H1 (cell line): ENCODE measurements around the gene TBRG4. TPM values are rescaled to one million over a fixed set of nuclear protein-coding genes. Genes with fewer than 3 reads are reported as not detected.

Experiments
- CTCF ChIA-PET: fragments of 300-600 bp; sonication (Branson Sonifier 250); formaldehyde crosslinking; loops from one replicate; lab custom pipeline; 2021; ENCODE audit not compliant: partially characterized antibody; lab: Charles Lee
- POLR2A ChIA-PET: fragments of 300-600 bp; sonication (Branson Sonifier 250); formaldehyde crosslinking; loops from one replicate; lab custom pipeline; 2021; ENCODE audit warnings: inconsistent platforms; ENCODE audit not compliant: partially characterized antibody; lab: Charles Lee
- DNase-seq, 2 experiments: peaks; one replicate each; pipeline versions ENCODE4 v3.0.0 to v3.0.0-alpha.2; 2010 to 2022; ENCODE audit warnings: low spot score in 2 of 2, low read depth in 1 of 2, mixed read lengths in 1 of 2
- FAIRE-seq: peaks from 2 replicates; lab custom pipeline; 2011; peaks lifted over from hg19 to GRCh38; lab: Jason Lieb, UNC
- H2AFZ ChIP-seq: 2 replicates; pipeline ENCODE4 v1.8.1; 2012; ENCODE audit warnings: low read length, inconsistent platforms
- H2AK5ac ChIP-seq: 2 replicates; pipeline ENCODE4 v1.6.1; 2013; ENCODE audit warnings: low read depth, low read length
- H2BK120ac ChIP-seq: replicated peaks from 2 replicates; pipeline ENCODE3; 2013; ENCODE audit warnings: low read depth, low read length, inconsistent platforms
- H2BK12ac ChIP-seq: 2 replicates; pipeline ENCODE4 v1.6.1; 2013; ENCODE audit warnings: low read depth, low read length
- H2BK15ac ChIP-seq: 2 replicates; pipeline ENCODE4 v1.6.1; 2013; ENCODE audit warnings: low read length
- H2BK20ac ChIP-seq: 2 replicates; pipeline ENCODE4 v1.6.1; 2013; ENCODE audit warnings: low read length
- H2BK5ac ChIP-seq: 2 replicates; pipeline ENCODE4 v1.6.1; 2013; ENCODE audit warnings: low read depth, low read length
- H3K14ac ChIP-seq: 2 replicates; pipeline ENCODE4 v1.6.1; 2013; ENCODE audit warnings: inconsistent platforms; ENCODE audit not compliant: insufficient read length
- H3K18ac ChIP-seq: 2 replicates; pipeline ENCODE4 v1.6.1; 2013; ENCODE audit warnings: low read length; ENCODE audit errors: extremely low read depth
- H3K23ac ChIP-seq: 2 replicates; pipeline ENCODE4 v1.6.1; 2013; ENCODE audit warnings: inconsistent platforms; ENCODE audit not compliant: insufficient read length
- H3K23me2 ChIP-seq: 2 replicates; pipeline ENCODE4 v1.6.1; 2013; ENCODE audit warnings: low read depth, low read length
- H3K27ac ChIP-seq: 2 replicates; pipeline ENCODE4 v1.6.1; 2011; ENCODE audit warnings: low read depth, low read length, inconsistent platforms
- H3K27me3 ChIP-seq, 4 experiments: replicated peaks in 1 of 4; 1 replicate in 1 of 4; 2 replicates in 3 of 4; pipeline versions ENCODE4 v1.6.1 to v1.8.1; 2011 to 2013; ENCODE audit warnings: low read length in 3 of 4, mild to moderate bottlenecking in 3 of 4, inconsistent platforms in 2 of 4, mixed read lengths in 2 of 4, moderate library complexity in 1 of 4; ENCODE audit not compliant: control insufficient read depth in 3 of 4, insufficient read depth in 3 of 4; ENCODE audit errors: extremely low read depth in 1 of 4
- H3K36me3 ChIP-seq, 4 experiments: 2 replicates each; pipeline versions ENCODE4 v1.6.1 to v1.8.1; 2011 to 2013; ENCODE audit warnings: mild to moderate bottlenecking in 4 of 4, low read length in 3 of 4, moderate library complexity in 2 of 4, control low read depth in 1 of 4, inconsistent platforms in 1 of 4; ENCODE audit not compliant: insufficient read depth in 4 of 4, control insufficient read depth in 2 of 4
- H3K4ac ChIP-seq: replicated peaks from 2 replicates; pipeline ENCODE3; 2013; ENCODE audit warnings: low read length, low read depth, mixed read lengths, inconsistent platforms; ENCODE audit not compliant: insufficient read length
- H3K4me1 ChIP-seq, 4 experiments: replicated peaks in 1 of 4; 1 replicate in 1 of 4; 2 replicates in 3 of 4; pipeline versions ENCODE4 v1.6.1 to v1.8.1; 2011 to 2013; ENCODE audit warnings: low read length in 3 of 4, inconsistent platforms in 2 of 4, mixed read lengths in 1 of 4; ENCODE audit not compliant: insufficient read depth in 4 of 4, control insufficient read depth in 3 of 4
- H3K4me2 ChIP-seq, 2 experiments: 2 replicates each; pipeline versions ENCODE4 v1.6.1 to v1.8.1; 2011 to 2013; ENCODE audit warnings: low read depth in 2 of 2, low read length in 2 of 2, control low read depth in 1 of 2, inconsistent platforms in 1 of 2, mild to moderate bottlenecking in 1 of 2; ENCODE audit not compliant: insufficient read depth in 1 of 2
- H3K4me3 ChIP-seq, 4 experiments: fragments of 200-600, 300-600 bp in 1 of 4; sonication (generic), shearing (Covaris generic), sonication (Bioruptor Twin) in 1 of 4; 2 replicates each; pipeline versions ENCODE4 v1.5.1 to v1.8.1; 2011 to 2016; ENCODE audit warnings: low read length in 4 of 4, low read depth in 3 of 4, control low read depth in 2 of 4, inconsistent platforms in 2 of 4, mild to moderate bottlenecking in 2 of 4, mixed read lengths in 1 of 4, moderate library complexity in 1 of 4; ENCODE audit not compliant: insufficient read depth in 2 of 4; ENCODE audit errors: extremely low read depth in 1 of 4
- H3K56ac ChIP-seq: replicated peaks from 2 replicates; pipeline ENCODE3; 2013; ENCODE audit warnings: low read depth, mild to moderate bottlenecking, mixed read lengths, low read length, inconsistent platforms; ENCODE audit not compliant: insufficient read length
- H3K79me1 ChIP-seq: 2 replicates; pipeline ENCODE4 v1.6.1; 2013; ENCODE audit warnings: low read depth, low read length, control low read depth
- H3K79me2 ChIP-seq, 2 experiments: 2 replicates each; pipeline versions ENCODE4 v1.6.1 to v1.8.1; 2012 to 2013; ENCODE audit warnings: low read length in 2 of 2, mild to moderate bottlenecking in 2 of 2, inconsistent platforms in 1 of 2; ENCODE audit not compliant: insufficient read depth in 2 of 2, control insufficient read depth in 1 of 2
- H3K9ac ChIP-seq, 4 experiments: replicated peaks in 1 of 4; 1 replicate in 1 of 4; 2 replicates in 3 of 4; pipeline versions ENCODE4 v1.6.1 to v1.8.1; 2011 to 2013; ENCODE audit warnings: low read depth in 3 of 4, low read length in 3 of 4, control low read depth in 2 of 4, mild to moderate bottlenecking in 2 of 4, moderate library complexity in 2 of 4, inconsistent platforms in 1 of 4; ENCODE audit errors: extremely low read depth in 1 of 4
- H3K9me3 ChIP-seq, 2 experiments: 2 replicates each; pipeline versions ENCODE4 v1.6.1 to v1.8.1; 2012 to 2013; ENCODE audit warnings: mild to moderate bottlenecking in 2 of 2, moderate library complexity in 2 of 2, control low read depth in 1 of 2, inconsistent platforms in 1 of 2, low read depth in 1 of 2, low read length in 1 of 2, mixed read lengths in 1 of 2; ENCODE audit not compliant: insufficient read depth in 2 of 2
- H4K20me1 ChIP-seq, 2 experiments: replicated peaks in 1 of 2; 2 replicates each; pipeline versions ENCODE3 to v1.8.1; 2011 to 2013; ENCODE audit warnings: inconsistent platforms in 2 of 2, low read length in 2 of 2, mild to moderate bottlenecking in 1 of 2; ENCODE audit not compliant: insufficient read depth in 2 of 2, control insufficient read depth in 1 of 2
- H4K5ac ChIP-seq: 2 replicates; pipeline ENCODE4 v1.6.1; 2013; ENCODE audit warnings: low read length, low read depth, mixed read lengths, inconsistent platforms; ENCODE audit not compliant: insufficient read length
- H4K8ac ChIP-seq: 2 replicates; pipeline ENCODE4 v1.8.0; 2013; ENCODE audit warnings: mild to moderate bottlenecking, moderate library complexity, low read length, inconsistent platforms; ENCODE audit not compliant: insufficient read depth; ENCODE audit errors: extremely low read depth
- H4K91ac ChIP-seq: replicated peaks from 2 replicates; pipeline ENCODE3; 2013; ENCODE audit warnings: low read length, mixed read lengths, inconsistent platforms; ENCODE audit not compliant: insufficient read length
- BCL11A ChIP-seq, 2 experiments: IDR thresholded peaks; one replicate each; pipeline ENCODE4 v1.6.1; 2011; ENCODE audit warnings: low read depth in 2 of 2, low read length in 2 of 2, mild to moderate bottlenecking in 2 of 2
- CBX5 ChIP-seq: fragments of 300-800, 300-1000 bp; sonication (generic); IDR thresholded peaks from 2 replicates; pipeline ENCODE4 v1.7.1; 2016; ENCODE audit warnings: antibody characterized with exemption, low read length, low read depth
- CEBPB ChIP-seq: IDR thresholded peaks from 2 replicates; pipeline ENCODE4 v1.6.1; 2012; ENCODE audit warnings: low read depth, low read length
- HDAC2 ChIP-seq, 2 experiments: fragments of 300-600 bp in 1 of 2; sonication (generic) in 1 of 2; IDR thresholded peaks; 2 replicates each; pipeline ENCODE4 v1.6.1; 2011 to 2012; ENCODE audit warnings: low read depth in 2 of 2, low read length in 2 of 2, mild to moderate bottlenecking in 2 of 2, moderate library complexity in 2 of 2, borderline replicate concordance in 1 of 2, inconsistent platforms in 1 of 2
- RBBP5 ChIP-seq: IDR thresholded peaks from 2 replicates; pipeline ENCODE4 v1.7.1; 2012; ENCODE audit warnings: low read depth, mild to moderate bottlenecking, inconsistent platforms, low read length, moderate library complexity, borderline replicate concordance
- WGBS, 2 experiments: shearing (Covaris generic) in 1 of 2; methylation state at CpG; one replicate each; pipeline versions ENCODE4 v1.1.6 to v1.1.7; 2013 to 2015; ENCODE audit warnings: low lambda C conversion rate in 2 of 2, mixed read lengths in 2 of 2, inconsistent platforms in 1 of 2, low coverage in 1 of 2, missing lambda C conversion rate in 1 of 2; ENCODE audit not compliant: insufficient replicate concordance in 2 of 2, insufficient coverage in 1 of 2, insufficient read length in 1 of 2; ENCODE audit errors: extremely low coverage in 1 of 2, missing lambda C conversion rate in 1 of 2; 5-methylcytosine and 5-hydroxymethylcytosine counted together
- polyA plus RNA-seq, 7 experiments: library from polyadenylated mRNA; depleted of rRNA in 3 of 7; stranded (reverse) in 5 of 7; unstranded in 2 of 7; fragments of >200 nt in 5 of 7; fragments of 200-250 nt in 2 of 7; gene quantifications; 1 replicate in 5 of 7; 2 replicates in 1 of 7; 4 replicates in 1 of 7; pipeline versions ENCODE4 v1.2.1 to v1.2.3, GENCODE V29; 2011 to 2013; ENCODE audit warnings: missing spikeins in 2 of 7, mixed read lengths in 2 of 7
- total RNA-seq: library from RNA; stranded (reverse); fragmentation: NEBNext Ultra II Directional; extraction: Animal tissue kit (Norgen Biotek cat#: 25700); gene quantifications from 2 replicates; pipeline ENCODE4 v1.2.1, GENCODE V29; 2021

TBRG4 gene
- total and polyA plus RNA-seq, 2 of the 8 experiments (the other 6 are each of a cell fraction or from before 2014, with no cell fraction given) = 110 to 137 TPM

DNA sequence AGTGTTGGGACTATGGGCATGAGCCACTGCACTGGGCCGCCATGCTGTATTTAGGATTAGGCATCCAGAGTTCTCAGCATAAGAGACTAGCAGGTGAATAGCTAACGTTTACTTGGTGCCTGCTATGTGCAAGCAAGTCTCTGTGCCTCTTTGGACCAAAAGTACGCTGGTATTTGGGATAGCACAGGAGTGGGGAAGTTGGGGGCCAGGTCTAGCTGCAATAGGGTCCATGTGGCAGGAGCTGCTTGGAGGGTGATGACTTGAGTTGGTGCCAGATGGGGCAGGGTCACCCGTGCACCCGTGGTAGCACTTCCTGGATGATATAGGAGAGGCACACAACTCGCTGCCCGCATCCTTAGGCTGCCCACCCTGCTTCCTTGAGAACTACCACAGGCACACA lies 45.1 kb downstream of the TBRG4 start:
- ChIA-PET CTCF (interaction anchor here (1.2 kb wide), 1 partner anchor 51 kb away, joined by 3 read pairs; no protein-coding TSS in a partner anchor), POLR2A (interaction anchor here (1.4 kb wide), 1 partner anchor 12 kb away, joined by 6 read pairs; no protein-coding TSS in a partner anchor)
- Histone ChIP-seq H3K18ac (no peak overlapping the region), H3K9me3 (no peaks in the 10 kb centered on the region), H2BK15ac (no peak overlapping the region), H2BK12ac (no peak overlapping the region), H3K27ac (no peak overlapping the region), H3K23me2 (no peaks in the 10 kb centered on the region), H2BK120ac (no peak overlapping the region), H4K5ac (no peak overlapping the region), H3K27me3 (no peaks in the 10 kb centered on the region), H2AK5ac (no peak overlapping the region), H3K4me1 (no peaks in the 10 kb centered on the region), H3K4me2 (no peak overlapping the region), H3K23ac (no peak overlapping the region), H2BK5ac (no peak overlapping the region), H3K9ac (no peak overlapping the region), H3K36me3 (peaks cover 0 to 6% (median 4%) of the 10 kb centered on the region in 4 experiments; a peak in 5 of 8 replicates), H4K91ac (no peak overlapping the region), H3K56ac (no peak overlapping the region), H4K20me1 (peaks cover 2 to 6% of the 10 kb centered on the region in 2 experiments), H2AFZ (no peak overlapping the region), H2BK20ac (no peak overlapping the region), H3K79me2 (peaks cover 0 to 3% of the 10 kb centered on the region in 2 experiments; a peak in 1 of 4 replicates), H3K4ac (no peak overlapping the region), H3K14ac (no peak overlapping the region), H4K8ac (no peak overlapping the region), H3K79me1 (peaks cover 5% of the 10 kb centered on the region; the same call in 1 of the 2 replicates), H3K4me3 (no peak overlapping the region)
- DNase-seq (no peak), FAIRE-seq (no peak)
- 95% methylated on average over 7 of the region's 7 CpGs; no CpG with 5 or more reads in 1 of the 2 experiments for WGBS, 2 experiments
- no peak for TF ChIP-seq RBBP5
- no peak for TF ChIP-seq CBX5
- TF ChIP-seq BCL11A (IDR thresholded peaks at IDR 0.05; ENCODE audit: low read depth in 2 of 2, low read length in 2 of 2) = no peak
- no peak for TF ChIP-seq HDAC2 (IDR thresholded peaks at IDR 0.05; ENCODE audit: borderline replicate concordance in 1 of 2, low read depth in 2 of 2, low read length in 2 of 2)
- TF ChIP-seq CEBPB = no peak
